Daoy (cell line): ENCODE results near the gene CELA2B. TPM values are rescaled to one million over a fixed set of nuclear protein-coding genes. Genes with fewer than 3 reads are reported as not detected.
"Not testable (repeated sequence)": the region's sequence is repeated elsewhere in the genome, so short reads cannot be mapped to it uniquely, and the experiment has no call there.

Experiments used
- DNase-seq: peaks from one replicate; pipeline ENCODE4 v3.0.0-alpha.2; 2015; ENCODE audit warnings: low read depth
- total RNA-seq: library from RNA; depleted of rRNA; stranded (reverse); fragments of >200 nt; shearing (Covaris generic); gene quantifications from 2 replicates; pipeline ENCODE4 v1.2.3, GENCODE V29; 2014

The CELA2B gene
- total RNA-seq, 1 experiment from 2014 or later = not detected

- no peak for DNase-seq
These were observed 24.6 kb downstream of the CELA2B start for GRCh38 chr1:15500184-15501178.

GRCh38 chr1:15501208-15502032 lies 25.5 kb downstream of the CELA2B start:
- peak; percentile 68 for DNase-seq

- no peak for DNase-seq
These were observed 28.5 kb downstream of the CELA2B start for GRCh38 chr1:15504436-15504835.

GRCh38 chr1:15506831-15507230 lies 30.9 kb downstream of the CELA2B start:
- DNase-seq = no peak

- DNase-seq = no peak
These were observed 31.4 kb downstream of the CELA2B start for GRCh38 chr1:15507278-15507677.

GRCh38 chr1:15508700-15509487 lies 33.0 kb downstream of the CELA2B start:
- DNase-seq = no peak

- DNase-seq = no peak
These were observed 33.7 kb downstream of the CELA2B start for GRCh38 chr1:15509586-15509985.

- DNase-seq = peak; percentile 24
These were observed 34.9 kb downstream of the CELA2B start for GRCh38 chr1:15510611-15511405.

GRCh38 chr1:15513192-15513591 lies 37.3 kb downstream of the CELA2B start:
- DNase-seq = no peak

- no peak for DNase-seq
These were observed 38.0 kb downstream of the CELA2B start for GRCh38 chr1:15513919-15514318.

GRCh38 chr1:15514557-15514956 lies 38.7 kb downstream of the CELA2B start:
- DNase-seq = not testable (repeated sequence)

- no peak for DNase-seq
These were observed 39.2 kb downstream of the CELA2B start for GRCh38 chr1:15515022-15515663.

- DNase-seq = no peak
These were observed 43.7 kb downstream of the CELA2B start for GRCh38 chr1:15519625-15520024.

- DNase-seq = not testable (repeated sequence)
These were observed 45.5 kb downstream of the CELA2B start for GRCh38 chr1:15521206-15521906.

- no peak for DNase-seq
These were observed 46.6 kb downstream of the CELA2B start for GRCh38 chr1:15522551-15522950.

GRCh38 chr1:15523104-15524020 lies 47.5 kb downstream of the CELA2B start:
- no peak for DNase-seq

- DNase-seq = no peak
These were observed 48.0 kb downstream of the CELA2B start, which contains the start of gene CASP9 for GRCh38 chr1:15524021-15524282. CASP9 (minus strand) TSS chr1:15524215; CDS start chr1:15524200, 15 bp downstream.

GRCh38 chr1:15524283-15525049 lies 48.6 kb downstream of the CELA2B start:
- peak; percentile 99 for DNase-seq
